HCT116 (cell line): Measurements from ENCODE around the gene PTX3. TPM values are rescaled to one million over a fixed set of nuclear protein-coding genes. Genes with fewer than 3 reads are reported as not detected.

Experiments
- ATAC-seq: fragments of 200-7000 bp; cut with Tn5 transposase; 2 replicates; pipeline ENCODE4 v1.9.1; 2020; ENCODE audit warnings: mild to moderate bottlenecking, moderate library complexity
- BruUV-seq: library from RNA; stranded (reverse); fragments of 400-500 nt; replicated peaks from 2 replicates; lab custom pipeline; 2021; lab: Mats Ljungman, UMichigan
- CTCF ChIA-PET: fragments of 300-600 bp; sonication (Branson Sonifier 250); formaldehyde crosslinking; loops from one replicate; lab custom pipeline; 2021; ENCODE audit warnings: antibody characterized with exemption; lab: Charles Lee
- POLR2A ChIA-PET: fragments of 300-600, 350-600 bp; sonication (Branson Sonifier 250); formaldehyde crosslinking; loops from one replicate; lab custom pipeline; 2021; ENCODE audit warnings: antibody characterized with exemption; lab: Charles Lee
- RAD21 ChIA-PET, 2 experiments: fragments of 300-600 bp; sonication (Branson Sonifier 250); formaldehyde crosslinking; loops; one replicate each; lab custom pipeline; 2023; ENCODE audit warnings: low total read pairs in 2 of 2; ENCODE audit not compliant: uncharacterized antibody in 2 of 2, unreplicated experiment in 2 of 2, low non-redundant PET in 1 of 2; lab: Charles Lee
- DNase-seq: peaks from one replicate; pipeline ENCODE4 v3.0.0-alpha.2; 2010; ENCODE audit warnings: low read depth, low spot score
- H2AFZ ChIP-seq: fragments of 200-600 bp; shearing (Covaris generic), sonication (generic); 2 replicates; pipeline ENCODE4 v1.6.1; 2017; ENCODE audit warnings: low read depth, mixed run types, mixed read lengths, antibody characterized with exemption, low read length; ENCODE audit not compliant: poor library complexity, severe bottlenecking
- H3K27ac ChIP-seq: 2 replicates; pipeline ENCODE4 v1.5.1; 2012; ENCODE audit warnings: low read depth, low read length
- H3K27me3 ChIP-seq: fragments of 200-600 bp; sonication (generic); 2 replicates; pipeline ENCODE4 v1.6.1; 2016; ENCODE audit warnings: mixed run types, low read length, mixed read lengths; ENCODE audit not compliant: insufficient read depth
- H3K36me3 ChIP-seq, 2 experiments: fragments of 200-500 bp in 1 of 2; fragments of 200-600 bp in 1 of 2; sonication (Bioruptor generic) in 1 of 2; sonication (generic) in 1 of 2; 2 replicates each; pipeline versions ENCODE4 v1.5.1 to v1.6.1; 2014 to 2016; ENCODE audit warnings: low read length in 2 of 2, inconsistent platforms in 1 of 2, mixed read lengths in 1 of 2, mixed run types in 1 of 2; ENCODE audit not compliant: insufficient read depth in 2 of 2, control insufficient read depth in 1 of 2
- H3K4me1 ChIP-seq, 2 experiments: fragments of 200-600 bp in 1 of 2; sonication (generic) in 1 of 2; 2 replicates each; pipeline versions ENCODE4 v1.5.1 to v1.6.1; 2012 to 2017; ENCODE audit warnings: low read length in 2 of 2, inconsistent platforms in 1 of 2, mild to moderate bottlenecking in 1 of 2, mixed read lengths in 1 of 2, mixed run types in 1 of 2, moderate library complexity in 1 of 2; ENCODE audit not compliant: insufficient read depth in 2 of 2, control insufficient read depth in 1 of 2
- H3K4me2 ChIP-seq: fragments of 200-600 bp; sonication (generic); 2 replicates; pipeline ENCODE4 v1.6.1; 2017; ENCODE audit warnings: mixed run types, low read length, mixed read lengths
- H3K4me3 ChIP-seq, 2 experiments: fragments of 200-600 bp in 1 of 2; sonication (generic) in 1 of 2; replicated peaks in 1 of 2; 2 replicates each; pipeline ENCODE4 v1.5.1; 2011 to 2016; ENCODE audit warnings: low read length in 2 of 2, control low read depth in 1 of 2, low read depth in 1 of 2, mild to moderate bottlenecking in 1 of 2, mixed read lengths in 1 of 2, mixed run types in 1 of 2
- H3K79me2 ChIP-seq: fragments of 200-600 bp; sonication (generic); 2 replicates; pipeline ENCODE4 v1.6.1; 2017; ENCODE audit warnings: mild to moderate bottlenecking, mixed run types, low read length, moderate library complexity, mixed read lengths; ENCODE audit not compliant: insufficient read depth
- H3K9ac ChIP-seq: fragments of 200-600 bp; sonication (generic); 2 replicates; pipeline ENCODE4 v1.6.1; 2016; ENCODE audit warnings: low read length, mixed read lengths
- H3K9me2 ChIP-seq: fragments of 200-600 bp; sonication (generic), shearing (Covaris generic); 2 replicates; pipeline ENCODE4 v1.6.1; 2017; ENCODE audit warnings: mixed run types, mild to moderate bottlenecking, moderate library complexity; ENCODE audit not compliant: insufficient read depth
- H3K9me3 ChIP-seq, 2 experiments: fragments of 200-500 bp in 1 of 2; fragments of 200-600 bp in 1 of 2; sonication (Bioruptor generic) in 1 of 2; sonication (generic) in 1 of 2; 2 replicates each; pipeline ENCODE4 v1.6.1; 2014 to 2017; ENCODE audit warnings: low read length in 2 of 2, mixed read lengths in 2 of 2, inconsistent platforms in 1 of 2, low read depth in 1 of 2, mild to moderate bottlenecking in 1 of 2, mixed run types in 1 of 2, moderate library complexity in 1 of 2; ENCODE audit not compliant: control insufficient read depth in 1 of 2, insufficient read depth in 1 of 2
- H4K20me1 ChIP-seq: fragments of 200-600 bp; sonication (generic), shearing (Covaris generic); 2 replicates; pipeline ENCODE4 v1.6.1; 2017; ENCODE audit warnings: mixed run types, mild to moderate bottlenecking, moderate library complexity; ENCODE audit not compliant: insufficient read depth
- ATF3 ChIP-seq: IDR thresholded peaks from 2 replicates; pipeline ENCODE4 v1.6.1; 2012
- CBX3 ChIP-seq: IDR thresholded peaks from 2 replicates; pipeline ENCODE4 v1.6.1; 2012; ENCODE audit warnings: low read depth
- CEBPB ChIP-seq: IDR thresholded peaks from 2 replicates; pipeline ENCODE4 v1.6.1; 2012; ENCODE audit warnings: low read depth
- EGR1 ChIP-seq: IDR thresholded peaks from 2 replicates; pipeline ENCODE4 v1.6.1; 2012; ENCODE audit warnings: low read depth
- ELF1 ChIP-seq: IDR thresholded peaks from 2 replicates; pipeline ENCODE4 v1.6.1; 2012; ENCODE audit warnings: low read depth, borderline replicate concordance
- EZH2 ChIP-seq: fragments of 200-600 bp; sonication (generic); IDR thresholded peaks from 2 replicates; pipeline ENCODE4 v1.6.1; 2017; ENCODE audit warnings: antibody characterized with exemption, mixed run types
- EZH2phosphoT487 ChIP-seq: fragments of 200-600 bp; IDR thresholded peaks from 2 replicates; pipeline ENCODE4 v1.6.1; 2018; ENCODE audit warnings: antibody characterized with exemption, borderline replicate concordance
- JUND ChIP-seq: IDR thresholded peaks from 2 replicates; pipeline ENCODE4 v1.6.1; 2012
- POLR2A ChIP-seq: IDR thresholded peaks from 2 replicates; pipeline ENCODE4 v1.7.0; 2011; ENCODE audit warnings: borderline replicate concordance; ENCODE audit not compliant: insufficient read depth, insufficient read length; ENCODE audit errors: extremely low read depth
- POLR2AphosphoS5 ChIP-seq: IDR thresholded peaks from 2 replicates; pipeline ENCODE4 v1.6.1; 2011; ENCODE audit warnings: mild to moderate bottlenecking, low read depth, low read length, moderate library complexity
- RAD21 ChIP-seq: IDR thresholded peaks from 2 replicates; pipeline ENCODE4 v1.6.1; 2012; ENCODE audit warnings: low read depth, mild to moderate bottlenecking
- REST ChIP-seq: IDR thresholded peaks from 2 replicates; pipeline ENCODE4 v1.6.1; 2012; ENCODE audit warnings: low read depth
- SIN3A ChIP-seq: IDR thresholded peaks from 2 replicates; pipeline ENCODE4 v1.6.1; 2012; ENCODE audit warnings: low read depth
- SRF ChIP-seq: IDR thresholded peaks from 2 replicates; pipeline ENCODE4 v1.6.1; 2012; ENCODE audit warnings: low read depth
- YY1 ChIP-seq: IDR thresholded peaks from 2 replicates; pipeline ENCODE4 v1.6.1; 2011; ENCODE audit warnings: low read length, low read depth, moderate library complexity, mild to moderate bottlenecking; ENCODE audit not compliant: insufficient replicate concordance; ENCODE audit errors: extremely low read depth
- ZBTB33 ChIP-seq: IDR thresholded peaks from 2 replicates; pipeline ENCODE4 v1.6.1; 2011; ENCODE audit warnings: mild to moderate bottlenecking, low read length, moderate library complexity; ENCODE audit not compliant: insufficient replicate concordance; ENCODE audit errors: extremely low read depth
- ZNF274 ChIP-seq: fragments of 200-500 bp; sonication (Bioruptor generic); IDR thresholded peaks from 2 replicates; pipeline ENCODE4 v1.6.1; 2014; ENCODE audit warnings: mild to moderate bottlenecking, low read depth, low read length, inconsistent platforms
- intact Hi-C: fragments of 100-400 bp; cut with micrococcal nuclease; formaldehyde crosslinking; loops from 2 replicates; pipeline ENCODE4 v1.10.0; 2022
- total RNA-seq: library from RNA; stranded (reverse); gene quantifications from one replicate; pipeline ENCODE4 v1.2.1, GENCODE V29; 2021; ENCODE audit not compliant: unreplicated experiment

Gene PTX3
- total RNA-seq, 1 experiment from 2014 or later, result 0.37 TPM

- no peak overlapping the region for H3K4me3 ChIP-seq
- TF ChIP-seq EZH2 (no peak), POLR2AphosphoS5 (no peak), RAD21 (no peak), SIN3A (no peak), POLR2A (no peak), ZBTB33 (no peak), SRF (no peak), CEBPB (no peak), CBX3 (no peak), EZH2phosphoT487 (no peak), YY1 (no peak), JUND (no peak), ELF1 (no peak), EGR1 (no peak), ATF3 (no peak), ZNF274 (no peak), REST (no peak)
- TF ChIP-seq, all 23 proteins: peak for 0
- intact Hi-C loops, result no loop called here
- Histone ChIP-seq H3K79me2 (no peaks in the 10 kb centered on the region), H3K9me2 (no peaks in the 10 kb centered on the region), H3K36me3 (no peaks in the 10 kb centered on the region), H3K4me1 (no peaks in the 10 kb centered on the region), H3K27me3 (no peaks in the 10 kb centered on the region), H4K20me1 (no peaks in the 10 kb centered on the region), H3K4me2 (no peak overlapping the region), H3K9ac (no peak overlapping the region), H3K27ac (no peak overlapping the region), H3K9me3 (no peaks in the 10 kb centered on the region), H2AFZ (no peak overlapping the region)
- ATAC-seq, result no peak
- ChIA-PET POLR2A (no interaction called here), CTCF (no interaction called here), RAD21 (no interaction called here)
- DNase-seq, result no peak
- BruUV-seq, result no TSS peak
These were observed 47.7 kb upstream of the PTX3 start for GRCh38 chr3:157388976-157389375.
